Uterus (tissue), 2 donors: ENCODE results near the gene COBLL1.

Experiments
- POLR2A ChIP-seq, 2 donors: fragments of 450-650 bp; IDR thresholded peaks; one replicate each; pipeline ENCODE4 v1.6.1; 2016; ENCODE audit warnings: antibody characterized with exemption in 2 of 2, mild to moderate bottlenecking in 1 of 2, moderate library complexity in 1 of 2
- TF ChIP-seq, protein P1 (sequence below), 4 experiments: fragments of 200-600 bp in 2 of 4; fragments of 450-650 bp in 2 of 4; sonication (generic) in 2 of 4; IDR thresholded peaks; one replicate each; pipeline ENCODE4 v1.5.1; 2016 to 2019; ENCODE audit warnings: antibody characterized with exemption in 4 of 4, mild to moderate bottlenecking in 2 of 4, moderate library complexity in 1 of 4

DNA sequence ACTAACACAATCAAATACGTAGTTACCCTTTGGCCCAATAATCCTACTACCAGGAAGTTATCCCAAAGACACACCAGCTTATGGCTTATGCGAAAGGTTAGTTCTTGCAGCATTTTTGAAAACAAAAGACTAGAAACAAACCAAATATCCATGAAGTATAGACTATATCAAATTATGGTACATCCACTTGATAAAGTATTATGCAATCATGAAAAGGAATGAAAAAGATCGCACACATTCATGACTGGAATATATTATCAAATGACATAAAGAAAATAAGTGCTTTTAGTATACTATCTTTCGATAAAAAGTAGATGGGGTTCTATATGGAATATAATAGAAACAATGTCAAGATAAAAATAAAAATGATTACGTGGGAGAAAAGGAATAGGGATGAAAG, 78.2 kb downstream of the COBLL1 start:
- TF ChIP-seq POLR2A (IDR thresholded peaks at IDR 0.05), result no peak
- TF ChIP-seq, protein P1, sequence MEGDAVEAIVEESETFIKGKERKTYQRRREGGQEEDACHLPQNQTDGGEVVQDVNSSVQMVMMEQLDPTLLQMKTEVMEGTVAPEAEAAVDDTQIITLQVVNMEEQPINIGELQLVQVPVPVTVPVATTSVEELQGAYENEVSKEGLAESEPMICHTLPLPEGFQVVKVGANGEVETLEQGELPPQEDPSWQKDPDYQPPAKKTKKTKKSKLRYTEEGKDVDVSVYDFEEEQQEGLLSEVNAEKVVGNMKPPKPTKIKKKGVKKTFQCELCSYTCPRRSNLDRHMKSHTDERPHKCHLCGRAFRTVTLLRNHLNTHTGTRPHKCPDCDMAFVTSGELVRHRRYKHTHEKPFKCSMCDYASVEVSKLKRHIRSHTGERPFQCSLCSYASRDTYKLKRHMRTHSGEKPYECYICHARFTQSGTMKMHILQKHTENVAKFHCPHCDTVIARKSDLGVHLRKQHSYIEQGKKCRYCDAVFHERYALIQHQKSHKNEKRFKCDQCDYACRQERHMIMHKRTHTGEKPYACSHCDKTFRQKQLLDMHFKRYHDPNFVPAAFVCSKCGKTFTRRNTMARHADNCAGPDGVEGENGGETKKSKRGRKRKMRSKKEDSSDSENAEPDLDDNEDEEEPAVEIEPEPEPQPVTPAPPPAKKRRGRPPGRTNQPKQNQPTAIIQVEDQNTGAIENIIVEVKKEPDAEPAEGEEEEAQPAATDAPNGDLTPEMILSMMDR (IDR thresholded peaks at IDR 0.05), result no peak
